ENCODE measurements around the gene GRM7. TPM values are rescaled to one million over a fixed set of nuclear protein-coding genes. Genes with fewer than 3 reads are reported as not detected.

Gene GRM7
- total RNA-seq, 1 donor from 2014 or later: not detected

DNA sequence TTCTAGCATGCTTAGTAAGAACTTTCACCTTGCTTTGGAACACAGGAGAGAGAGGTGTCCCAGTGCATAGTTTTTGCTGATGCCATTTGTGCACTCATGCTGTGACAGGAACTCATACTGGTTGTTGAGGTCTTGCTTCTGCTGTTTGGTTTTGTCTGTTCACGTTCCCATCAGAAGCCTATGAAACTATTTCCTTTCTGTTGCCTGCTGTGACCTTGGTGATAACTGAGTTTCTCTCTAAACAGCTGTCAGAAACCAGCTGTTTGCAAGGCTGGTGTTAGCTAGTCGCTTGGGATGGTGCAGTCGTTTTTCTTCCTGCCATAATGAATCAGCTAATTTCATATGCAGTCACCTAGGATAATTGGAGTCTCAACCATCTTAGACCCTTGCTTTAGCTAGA, 724.1 kb downstream of the GRM7 start:
- intact Hi-C loops (cut with micrococcal nuclease): no loop called here
- peak; percentile 49 for ATAC-seq
- DNase-seq: no peak

DNA sequence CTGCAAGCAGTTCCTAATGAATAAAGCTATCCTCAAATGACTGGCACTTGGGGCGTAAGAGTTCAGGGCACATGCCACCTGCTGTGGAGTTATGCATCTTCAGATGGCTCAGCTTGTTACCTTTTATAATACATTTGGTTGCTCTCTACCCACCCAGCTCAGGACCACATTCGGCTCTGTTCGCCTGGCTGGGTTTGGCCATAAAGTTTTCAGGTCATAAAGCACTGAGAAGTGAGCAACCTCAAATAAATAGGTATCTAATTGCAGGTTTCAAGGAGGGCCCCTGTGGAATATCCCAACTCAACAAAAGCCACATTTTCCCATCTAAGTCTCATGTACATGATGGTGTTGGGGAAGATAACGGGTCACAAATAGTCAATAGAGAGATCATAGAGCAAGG, 727.3 kb downstream of the GRM7 start:
- DNase-seq (no peak), ATAC-seq (no peak)
- intact Hi-C loops (cut with micrococcal nuclease): no loop called here

DNA sequence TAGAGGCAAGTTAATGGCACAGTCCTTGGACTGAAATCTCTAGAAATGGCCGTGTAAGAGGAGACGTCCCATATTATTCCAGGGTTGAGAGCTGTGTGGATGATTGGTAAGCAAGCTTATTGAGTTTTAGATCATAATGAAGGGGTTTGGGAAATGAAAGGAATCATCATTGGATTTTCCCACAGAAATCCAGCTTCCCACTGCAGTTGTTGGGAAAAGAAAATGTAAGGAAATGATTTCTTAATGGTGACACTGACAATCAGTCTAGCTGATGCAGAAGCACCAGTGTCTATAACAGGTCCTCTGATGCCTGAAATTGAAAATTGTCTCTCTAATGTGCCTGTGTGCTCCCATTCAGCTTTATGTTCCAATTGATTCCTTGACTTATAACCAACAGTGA, 728.6 kb downstream of the GRM7 start:
- DNase-seq: no peak
- intact Hi-C loops (cut with micrococcal nuclease): no loop called here
- ATAC-seq: no peak

GRCh38 chr3:7602297-7602696, 741.4 kb downstream of the GRM7 start:
- intact Hi-C loops (cut with micrococcal nuclease): no loop called here
- ATAC-seq (no peak), DNase-seq (no peak)

DNA sequence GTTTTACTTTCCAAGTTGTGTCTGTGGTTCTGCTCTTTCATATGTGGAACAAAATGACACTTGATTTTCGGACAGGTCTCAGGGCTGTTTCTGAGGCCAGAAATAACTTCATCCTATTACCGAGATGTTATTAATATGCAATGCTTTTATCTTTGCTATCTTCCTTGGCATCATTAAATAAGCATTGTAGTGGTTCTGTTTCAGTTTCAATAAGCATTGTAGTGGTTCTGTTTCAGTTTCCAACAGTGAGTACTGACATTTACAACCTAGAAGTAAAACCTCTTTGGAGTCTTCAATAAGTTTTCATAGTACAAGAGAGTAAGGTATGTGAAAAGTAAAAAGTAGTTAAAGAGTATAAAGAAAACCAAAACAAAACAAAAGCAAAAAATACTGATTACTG, 746.2 kb downstream of the GRM7 start:
- intact Hi-C loops (cut with micrococcal nuclease): no loop called here
- no peak for ATAC-seq
- no peak for DNase-seq

DNA sequence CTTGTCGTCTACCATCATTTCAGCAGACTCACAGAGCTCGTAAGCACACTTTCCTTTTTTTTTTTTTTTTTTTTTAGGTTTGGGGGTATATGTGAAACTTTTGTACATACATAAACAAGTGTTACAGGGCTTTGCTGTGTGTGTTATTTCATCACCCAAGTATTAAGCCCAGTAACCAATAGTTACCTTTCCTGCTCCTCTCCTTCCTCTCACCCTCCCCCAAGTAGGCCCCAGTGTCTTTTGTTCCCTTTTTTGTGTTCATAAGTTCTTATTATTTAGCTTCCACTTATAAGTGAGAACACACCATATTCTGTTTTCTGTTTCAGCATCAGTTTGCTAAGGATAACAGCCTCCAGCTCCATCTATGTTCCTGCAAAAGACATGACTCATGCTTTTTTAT, 746.8 kb downstream of the GRM7 start:
- DNase-seq (no peak), ATAC-seq (no peak)
- intact Hi-C loops (cut with micrococcal nuclease): no loop called here

GRCh38 chr3:7610634-7611033, 749.7 kb downstream of the GRM7 start:
- intact Hi-C loops (cut with micrococcal nuclease): no loop called here
- no peak for ATAC-seq
- DNase-seq: no peak

GRCh38 chr3:7615043-7615442, 754.1 kb downstream of the GRM7 start:
- ATAC-seq (no peak), DNase-seq (no peak)
- intact Hi-C loops (cut with micrococcal nuclease): no loop called here

GRCh38 chr3:7618606-7619005, 757.7 kb downstream of the GRM7 start:
- DNase-seq: no peak
- ATAC-seq: no peak
- intact Hi-C loops (cut with micrococcal nuclease): no loop called here

- intact Hi-C loops (cut with micrococcal nuclease): no loop called here
- no peak for ATAC-seq
These were observed 759.5 kb downstream of the GRM7 start for GRCh38 chr3:7620401-7620800.

DNA sequence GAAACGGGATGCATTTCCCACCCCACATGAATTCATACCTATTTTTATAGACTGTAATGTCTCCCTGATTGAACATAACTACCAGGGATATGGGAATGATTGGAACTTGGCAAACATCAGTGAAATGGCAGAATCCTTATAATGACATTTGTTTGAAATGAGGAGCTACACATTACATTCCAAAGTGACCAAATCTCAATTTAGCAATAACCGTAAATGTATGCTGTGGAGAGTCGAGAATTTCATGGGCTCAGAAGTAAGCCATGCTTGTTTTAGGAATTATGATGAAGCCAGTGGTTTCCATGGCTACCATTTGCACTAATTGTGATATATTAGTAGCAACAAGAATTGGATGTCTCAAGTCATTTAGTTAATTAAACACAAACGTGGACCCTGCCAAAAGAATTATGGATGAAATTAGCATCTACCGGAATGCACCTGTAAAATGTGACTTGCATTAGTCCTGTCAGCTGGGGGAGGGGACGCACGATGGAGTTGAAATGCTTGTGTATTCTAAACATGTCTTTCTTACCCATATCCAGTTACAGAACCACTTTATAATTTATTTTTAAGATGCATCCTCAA, 760.2 kb downstream of the GRM7 start:
- ATAC-seq (no peak), DNase-seq (no peak)
- intact Hi-C loops (cut with micrococcal nuclease): no loop called here

More at GRCh38 chr3:7620401-7620800, 759.5 kb downstream of the GRM7 start:
- no peak for DNase-seq

DNA sequence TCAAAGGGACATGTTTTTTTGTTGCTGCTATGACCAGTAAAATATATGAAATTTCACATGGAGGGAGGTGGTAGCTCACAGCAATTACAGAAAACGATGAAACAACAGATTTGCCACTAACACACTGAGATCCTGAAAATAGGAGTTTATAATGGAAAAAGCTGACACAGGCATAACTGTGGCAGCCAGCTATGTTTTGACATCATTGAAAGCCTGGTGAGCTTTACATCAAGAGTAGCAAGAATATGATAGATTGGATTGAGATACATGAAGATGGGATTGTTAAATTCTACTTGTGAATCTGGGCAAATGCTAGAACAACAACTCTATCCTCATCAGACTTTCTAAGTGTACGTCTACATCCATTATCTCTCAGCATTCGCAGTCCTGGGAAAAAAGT, 760.7 kb downstream of the GRM7 start:
- no peak for ATAC-seq
- intact Hi-C loops (cut with micrococcal nuclease): no loop called here
- DNase-seq: no peak

DNA sequence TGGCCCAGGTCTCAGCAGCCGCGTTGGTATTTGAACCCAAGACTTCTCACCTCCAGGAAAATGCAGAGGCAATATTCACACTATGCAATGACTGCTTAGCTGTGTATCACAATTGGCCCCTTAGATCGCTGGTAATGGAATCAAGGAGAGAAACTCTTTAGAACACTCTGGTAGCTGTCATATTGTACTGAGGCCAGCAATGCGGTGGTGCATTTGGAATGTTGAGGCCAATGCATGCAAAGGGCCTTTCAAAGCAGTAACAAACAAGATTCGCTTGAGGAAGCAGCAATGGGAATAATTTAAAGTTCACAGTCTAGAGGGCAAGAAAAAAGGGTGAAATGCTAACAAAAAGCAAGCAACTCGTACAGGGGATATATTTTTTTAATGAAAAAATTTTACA, 764.1 kb downstream of the GRM7 start:
- DNase-seq: no peak
- no peak for ATAC-seq
- intact Hi-C loops (cut with micrococcal nuclease): no loop called here

GRCh38 chr3:7630351-7630911, 769.5 kb downstream of the GRM7 start:
- DNase-seq (no peak), ATAC-seq (no peak)
- intact Hi-C loops (cut with micrococcal nuclease): no loop called here

DNA sequence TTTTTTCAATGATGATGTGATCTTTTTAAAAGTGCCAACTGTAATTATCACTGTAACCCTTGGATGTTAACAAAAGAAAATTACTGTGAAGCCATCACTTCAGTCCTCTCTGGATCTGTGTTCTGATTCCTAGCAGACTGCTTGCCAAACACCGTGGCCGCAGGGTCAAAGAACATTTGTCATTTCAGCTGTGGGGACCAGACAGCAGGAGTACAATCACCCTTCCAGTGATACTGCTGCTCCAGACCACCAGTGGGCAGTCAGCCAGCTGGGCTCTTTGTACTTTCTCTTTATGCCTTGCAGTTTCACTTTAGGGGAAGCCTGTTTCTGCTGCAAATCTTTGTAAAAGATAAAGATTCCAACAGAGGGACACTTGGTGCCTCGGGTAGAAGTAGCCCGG, 770.0 kb downstream of the GRM7 start:
- DNase-seq (peak; percentile 62), ATAC-seq (peak; percentile 30)
- intact Hi-C loops (cut with micrococcal nuclease): no loop called here

GRCh38 chr3:7632305-7632704, 771.4 kb downstream of the GRM7 start:
- no peak for DNase-seq
- intact Hi-C loops (cut with micrococcal nuclease): no loop called here

GRCh38 chr3:7637694-7638093, 776.8 kb downstream of the GRM7 start:
- no peak for ATAC-seq
- intact Hi-C loops (cut with micrococcal nuclease): no loop called here
- DNase-seq: no peak

More at GRCh38 chr3:7632305-7632704, 771.4 kb downstream of the GRM7 start:
- no peak for ATAC-seq

DNA sequence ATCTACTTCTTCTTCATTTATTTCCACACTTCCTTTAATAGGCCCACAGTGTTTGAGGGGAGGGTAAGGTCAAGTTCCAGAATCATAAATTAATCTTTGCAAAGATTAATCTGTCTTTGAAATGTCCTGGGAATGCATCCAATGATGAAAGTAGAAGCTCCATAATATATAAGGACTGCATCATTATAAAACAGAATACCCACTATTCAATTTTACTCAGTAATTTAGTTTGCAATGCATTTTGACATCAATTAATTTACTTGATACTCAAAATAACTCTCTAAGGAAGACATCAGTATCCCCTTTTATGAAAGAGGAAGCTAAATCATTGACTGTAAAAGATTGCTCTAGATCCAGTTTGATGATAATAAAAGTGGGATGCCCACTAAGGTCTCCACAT, 777.2 kb downstream of the GRM7 start:
- no peak for DNase-seq
- ATAC-seq: no peak
- intact Hi-C loops (cut with micrococcal nuclease): no loop called here

DNA sequence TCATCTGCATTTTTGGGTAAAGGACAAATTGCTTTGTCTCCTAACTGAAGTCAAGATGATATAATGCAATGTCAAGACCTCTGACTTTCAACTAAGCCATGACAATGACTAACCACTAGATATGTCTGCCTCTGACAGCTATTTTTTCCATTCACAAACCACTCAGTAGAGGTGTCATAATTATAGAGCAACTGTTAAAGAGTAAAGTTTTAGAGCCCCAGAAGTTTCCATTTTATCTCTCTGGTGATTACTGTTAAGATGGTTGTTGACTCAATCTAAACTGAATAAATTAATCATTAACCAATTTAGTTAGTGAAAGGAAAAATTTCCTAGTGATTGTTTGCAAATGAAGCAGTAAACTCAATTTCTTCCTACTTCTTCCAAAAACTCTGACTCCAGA, 779.9 kb downstream of the GRM7 start:
- DNase-seq (no peak), ATAC-seq (no peak)
- intact Hi-C loops (cut with micrococcal nuclease): no loop called here

DNA sequence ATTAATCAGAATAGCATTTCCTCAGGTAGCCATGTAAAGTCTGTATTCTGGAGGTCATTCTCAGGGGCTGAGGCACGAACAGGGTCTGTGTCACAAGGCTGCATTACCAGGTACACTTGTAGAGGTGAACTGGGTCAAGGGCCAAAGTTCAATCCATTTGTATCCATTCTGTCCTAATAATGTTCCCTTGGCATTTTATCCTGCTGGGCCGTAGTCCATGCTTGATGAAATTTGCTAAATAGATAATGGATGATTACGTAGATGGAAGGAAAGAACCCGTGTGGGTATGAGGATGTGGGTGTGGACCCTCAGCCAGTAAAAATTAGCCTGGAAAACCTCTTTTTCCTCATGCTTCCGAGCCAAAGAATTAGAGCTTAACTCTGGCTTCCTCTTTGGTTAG, 785.9 kb downstream of the GRM7 start:
- peak; percentile 59 for ATAC-seq
- intact Hi-C loops (cut with micrococcal nuclease): no loop called here

DNA sequence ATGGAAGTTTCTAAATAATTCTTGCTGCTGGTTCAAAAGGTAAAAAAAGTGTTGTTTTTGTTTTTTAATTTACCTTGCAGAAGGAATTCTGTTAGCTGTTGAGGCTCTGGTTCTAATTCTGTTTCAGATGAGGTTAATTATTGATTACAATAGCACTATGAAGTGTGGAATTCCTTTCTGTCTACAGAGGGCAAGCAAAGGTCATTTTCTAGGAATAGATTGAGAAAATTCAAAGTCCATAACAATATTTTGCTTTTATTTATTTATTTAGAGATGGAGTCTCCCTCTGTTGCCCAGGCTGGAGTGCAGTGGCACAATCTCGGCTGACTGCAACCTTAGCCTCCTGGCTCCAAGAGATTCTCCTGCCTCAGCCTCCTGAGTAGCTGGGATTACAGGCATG, 789.6 kb downstream of the GRM7 start:
- intact Hi-C loops (cut with micrococcal nuclease): no loop called here
- no peak for DNase-seq
- ATAC-seq: no peak

More for the DNA sequence above, 785.9 kb downstream of the GRM7 start:
- no peak for DNase-seq

GRCh38 chr3:7651274-7651673, 790.4 kb downstream of the GRM7 start:
- DNase-seq (no peak), ATAC-seq (no peak)
- intact Hi-C loops (cut with micrococcal nuclease): no loop called here

All from left ventricle myocardium superior (tissue), 1 donor.